CMK (cell line): ENCODE results near the gene TMEM121.
A peak's percentile ranks its signal among the peaks of the same experiment; 100 is the strongest.

Experiments
- DNase-seq: peaks from one replicate; pipeline ENCODE4 v3.0.0-alpha.2; 2010; ENCODE audit warnings: low read depth

Gene TMEM121

GRCh38 chr14:105487449-105487985 is 38.9 kb upstream of the TMEM121 start:
- DNase-seq: no peak

- DNase-seq: no peak
These were observed 38.2 kb upstream of the TMEM121 start for GRCh38 chr14:105487986-105488777.

DNA sequence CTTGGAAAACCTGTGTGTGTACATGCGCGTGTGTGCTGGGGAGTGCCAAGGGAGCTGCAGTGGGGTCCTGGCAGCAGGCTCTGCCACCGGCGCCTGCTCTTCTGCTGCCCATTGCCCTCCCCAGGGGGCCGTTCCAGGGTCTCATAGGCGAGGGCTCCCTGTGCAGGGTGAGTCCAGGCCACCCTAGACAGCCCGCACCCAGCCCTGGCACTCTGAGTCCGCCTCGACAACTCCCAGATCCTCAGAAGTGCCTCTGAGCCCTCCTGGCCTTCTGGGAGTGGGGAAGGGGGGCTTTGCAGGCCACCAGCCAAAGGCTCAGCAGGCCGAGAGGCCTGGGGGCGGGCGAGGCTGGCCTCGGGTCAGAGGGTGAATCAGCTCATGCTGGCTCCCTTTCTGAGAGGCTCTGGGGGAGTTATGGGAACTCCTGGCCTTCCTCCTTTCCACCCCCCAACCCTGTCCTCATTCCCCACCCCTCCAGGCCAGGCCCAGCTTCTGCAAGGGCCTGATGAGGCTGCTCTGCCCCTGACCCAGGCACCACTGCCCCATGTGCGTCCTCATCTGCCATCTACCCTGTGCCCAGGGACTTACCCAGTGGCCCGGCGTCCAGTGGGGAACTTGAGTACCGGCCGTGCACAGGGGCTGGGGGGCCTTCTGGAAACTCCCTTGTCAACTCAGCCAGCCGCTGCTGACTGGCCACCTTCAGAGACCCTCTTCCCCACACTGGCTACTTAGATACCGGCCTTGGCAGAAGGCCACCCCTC is 37.4 kb upstream of the TMEM121 start:
- DNase-seq: no peak

- no peak for DNase-seq
These were observed 36.7 kb upstream of the TMEM121 start for GRCh38 chr14:105489542-105490266.

DNA sequence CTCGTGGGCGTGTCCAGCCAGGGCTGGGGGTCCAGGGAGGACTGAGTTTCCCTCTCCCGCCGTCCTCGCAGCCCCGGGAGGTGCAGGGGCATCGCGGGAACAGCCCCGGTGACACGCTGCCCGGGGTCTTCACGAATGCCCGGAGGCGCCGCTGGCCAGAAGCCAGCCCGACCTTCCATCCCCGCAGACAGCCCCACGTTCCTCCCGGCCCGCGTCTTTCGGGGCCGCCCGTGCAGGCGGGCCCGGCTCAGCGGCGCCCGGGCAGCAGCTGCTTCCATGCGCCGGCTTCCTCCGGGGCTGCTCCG is 36.2 kb upstream of the TMEM121 start:
- DNase-seq: no peak

GRCh38 chr14:105490572-105491365 is 35.6 kb upstream of the TMEM121 start, which contains the start of gene TEDC1:
TSS of gene TEDC1 (plus strand) at chr14:105491246. CDS start at chr14:105491376, 130 bp downstream.
- DNase-seq: peak; percentile 98

DNA sequence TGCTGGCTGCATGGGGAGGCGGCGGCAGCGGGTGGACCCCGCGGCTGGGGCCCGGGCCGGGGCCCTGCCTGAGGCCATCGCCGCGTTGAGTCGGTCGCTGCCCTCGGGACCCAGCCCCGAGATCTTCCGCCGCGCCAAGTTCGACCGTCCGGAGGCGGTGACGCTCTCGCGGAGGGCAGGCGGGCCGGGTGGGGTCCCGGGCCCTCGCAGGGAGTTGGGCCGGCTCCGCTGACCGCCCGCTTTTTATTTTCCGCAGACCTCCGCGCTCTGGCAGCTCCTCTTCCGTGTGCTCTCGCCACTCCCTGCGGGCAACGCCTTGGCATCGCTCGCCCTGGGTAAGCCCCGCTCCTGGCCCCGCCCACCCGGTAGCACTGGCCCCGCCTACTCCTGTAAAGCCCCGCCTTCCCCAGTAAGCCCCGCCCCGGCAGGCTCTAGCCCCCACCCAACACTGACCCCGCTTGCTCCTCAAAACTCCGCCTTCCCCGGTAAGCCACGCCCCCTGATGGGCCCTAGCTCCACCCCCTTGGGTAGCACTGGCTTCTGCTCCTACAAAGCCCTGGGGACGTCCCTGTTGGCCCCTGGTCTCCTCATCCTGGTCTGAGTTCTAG is 34.9 kb upstream of the TMEM121 start:
- peak; percentile 68 for DNase-seq

DNA sequence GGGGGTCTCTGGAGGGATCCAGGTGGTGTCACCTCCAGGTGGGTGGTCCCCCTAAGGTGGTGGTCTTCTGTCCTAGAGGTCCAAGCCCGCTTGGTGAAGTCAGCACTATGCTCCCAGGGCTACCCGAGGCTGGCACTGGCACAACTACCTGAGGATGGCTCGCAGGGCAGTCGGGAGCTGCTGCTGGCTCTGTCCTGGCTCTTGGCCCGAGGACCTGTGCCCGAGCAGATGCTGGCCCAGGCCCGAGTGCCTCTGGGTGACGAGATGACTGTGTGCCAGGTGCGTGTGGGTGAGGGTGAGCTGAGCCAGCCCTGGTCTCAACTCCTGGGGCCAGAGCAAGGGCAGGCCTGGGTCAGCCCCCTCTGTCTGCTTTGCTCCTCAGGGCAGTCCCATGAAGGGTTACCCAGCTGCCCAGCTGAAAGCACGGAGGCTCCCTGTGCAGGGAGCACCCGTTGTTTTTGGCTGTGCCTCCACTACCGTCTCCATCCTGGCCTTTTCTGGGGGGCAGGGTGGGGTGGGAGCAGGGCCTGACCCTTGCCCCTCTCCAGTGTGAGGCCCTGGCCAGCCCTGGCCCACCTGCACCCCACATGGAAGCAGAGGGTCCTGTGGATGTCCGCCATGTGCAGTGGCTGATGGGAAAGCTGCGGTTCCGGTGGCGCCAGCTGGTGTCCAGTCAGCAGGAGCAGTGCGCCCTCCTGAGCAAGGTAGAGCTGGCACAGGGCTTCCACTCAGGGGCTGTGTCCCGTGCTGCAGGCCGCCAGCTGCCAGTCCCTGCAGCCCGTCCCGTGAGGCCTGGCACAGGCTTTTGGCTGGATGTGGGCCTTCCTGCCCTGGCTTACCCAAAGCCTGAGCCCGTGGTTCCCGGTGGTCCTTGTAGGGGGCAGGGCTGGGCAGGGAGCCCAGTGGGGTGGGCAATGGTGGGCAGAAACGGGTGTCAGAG is 34.1 kb upstream of the TMEM121 start:
- no peak for DNase-seq

DNA sequence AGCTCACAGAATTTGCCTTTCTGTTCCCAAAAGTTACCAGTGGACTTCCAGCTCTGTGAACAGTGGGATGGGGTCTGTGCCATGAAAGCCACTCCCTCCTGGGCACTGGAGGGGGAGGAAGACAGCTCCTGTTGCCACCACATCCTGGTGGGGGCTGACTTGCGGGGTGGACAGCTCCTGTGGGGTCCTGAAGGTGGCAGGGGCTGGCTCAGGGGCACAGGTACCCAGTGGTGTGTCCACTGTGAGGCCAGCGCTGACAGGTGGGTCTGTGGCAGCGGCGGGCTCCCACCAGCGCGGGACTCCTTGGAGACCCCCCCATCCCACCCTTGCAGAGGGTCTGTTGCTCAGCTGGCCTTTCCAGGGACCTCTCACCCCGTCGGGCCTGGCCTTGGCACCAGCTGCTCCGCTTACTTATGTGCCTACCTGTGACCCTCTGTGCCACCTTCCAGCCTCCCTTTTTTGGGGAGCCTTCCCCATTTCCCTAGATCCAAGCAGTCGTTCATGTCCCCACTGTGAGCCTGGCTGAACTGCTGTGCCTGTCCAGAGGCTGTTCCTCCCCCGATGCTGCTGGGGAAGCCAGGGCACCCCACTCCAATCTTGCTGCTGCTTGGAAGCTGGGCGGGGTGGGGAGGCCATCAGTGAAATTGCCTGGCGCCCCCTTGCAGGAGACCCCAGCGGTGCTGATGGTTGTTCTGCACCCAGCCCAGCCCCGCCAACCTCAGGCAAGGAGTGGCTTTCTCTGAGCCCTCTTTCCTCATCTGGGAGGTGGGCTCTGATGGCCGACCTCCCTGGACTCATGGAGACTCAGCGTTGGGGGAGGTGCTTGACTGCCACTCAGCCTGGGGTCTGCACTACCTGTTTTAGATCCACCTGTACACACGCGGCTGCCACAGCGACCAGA is 33.2 kb upstream of the TMEM121 start:
- DNase-seq: no peak

- DNase-seq: no peak
These were observed 32.3 kb upstream of the TMEM121 start for GRCh38 chr14:105493921-105494605.

DNA sequence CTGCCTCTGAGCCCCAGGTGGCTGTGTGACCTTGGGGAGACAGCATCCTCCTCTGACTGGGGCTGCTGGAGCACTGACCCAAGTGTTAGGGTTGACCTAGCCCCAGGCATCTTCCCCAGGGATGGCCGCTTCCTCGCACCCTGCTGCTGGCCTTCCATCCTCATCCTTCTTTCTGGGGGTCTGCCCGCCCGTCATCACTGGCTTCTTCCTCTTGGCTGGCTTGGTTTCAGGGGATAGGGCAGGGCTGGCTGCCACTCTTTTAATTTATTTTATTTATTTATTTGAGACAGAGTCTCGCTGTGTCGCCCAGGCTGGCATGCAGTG is 31.8 kb upstream of the TMEM121 start:
- DNase-seq: no peak

DNA sequence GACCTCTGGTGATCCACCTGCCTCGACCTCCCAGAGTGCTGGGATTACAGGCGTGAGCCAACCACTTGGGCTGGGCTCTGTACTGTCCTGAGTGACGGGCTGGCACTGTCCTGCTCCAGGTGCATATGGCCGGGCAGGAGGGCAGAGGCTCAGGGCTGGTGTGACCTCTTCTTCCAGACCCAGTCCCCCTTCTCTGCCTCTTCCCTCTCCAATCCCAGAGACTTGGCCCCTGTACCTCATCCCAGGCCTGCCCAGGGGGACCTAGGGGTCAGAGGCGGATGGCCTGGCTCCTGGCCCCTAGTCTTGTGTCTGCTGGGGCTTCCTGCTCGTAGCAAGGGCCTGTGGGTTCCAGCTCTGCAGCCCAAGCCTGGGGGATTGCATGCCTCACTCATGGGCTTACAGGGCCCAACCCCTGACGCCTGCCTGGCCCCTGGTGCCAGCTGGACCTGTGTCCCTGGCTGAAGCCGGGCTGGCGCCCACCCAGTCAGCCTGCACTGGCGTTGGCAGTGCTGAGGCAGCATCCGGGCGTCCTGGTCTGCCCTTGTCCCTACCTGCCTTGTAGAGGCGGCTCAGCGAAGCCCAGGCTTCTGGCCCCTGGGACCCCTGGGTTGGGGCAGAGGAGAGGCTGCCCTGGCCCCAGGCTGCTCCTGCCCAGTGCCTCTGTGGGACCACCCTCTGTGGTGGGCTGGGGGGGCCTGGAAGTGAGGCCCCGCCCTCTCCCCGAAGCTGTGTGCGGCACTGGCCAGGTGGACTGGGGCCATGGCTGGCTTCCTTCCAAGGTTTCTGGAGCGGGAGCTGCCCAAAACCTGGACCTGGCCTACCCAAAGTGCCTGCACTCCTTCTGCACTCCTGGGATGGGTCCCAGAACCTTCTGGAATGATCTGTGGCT is 31.0 kb upstream of the TMEM121 start:
- no peak for DNase-seq

- DNase-seq: no peak
These were observed 30.2 kb upstream of the TMEM121 start for GRCh38 chr14:105495990-105496830.

- no peak for DNase-seq
These were observed 29.4 kb upstream of the TMEM121 start for GRCh38 chr14:105496831-105497591.

DNA sequence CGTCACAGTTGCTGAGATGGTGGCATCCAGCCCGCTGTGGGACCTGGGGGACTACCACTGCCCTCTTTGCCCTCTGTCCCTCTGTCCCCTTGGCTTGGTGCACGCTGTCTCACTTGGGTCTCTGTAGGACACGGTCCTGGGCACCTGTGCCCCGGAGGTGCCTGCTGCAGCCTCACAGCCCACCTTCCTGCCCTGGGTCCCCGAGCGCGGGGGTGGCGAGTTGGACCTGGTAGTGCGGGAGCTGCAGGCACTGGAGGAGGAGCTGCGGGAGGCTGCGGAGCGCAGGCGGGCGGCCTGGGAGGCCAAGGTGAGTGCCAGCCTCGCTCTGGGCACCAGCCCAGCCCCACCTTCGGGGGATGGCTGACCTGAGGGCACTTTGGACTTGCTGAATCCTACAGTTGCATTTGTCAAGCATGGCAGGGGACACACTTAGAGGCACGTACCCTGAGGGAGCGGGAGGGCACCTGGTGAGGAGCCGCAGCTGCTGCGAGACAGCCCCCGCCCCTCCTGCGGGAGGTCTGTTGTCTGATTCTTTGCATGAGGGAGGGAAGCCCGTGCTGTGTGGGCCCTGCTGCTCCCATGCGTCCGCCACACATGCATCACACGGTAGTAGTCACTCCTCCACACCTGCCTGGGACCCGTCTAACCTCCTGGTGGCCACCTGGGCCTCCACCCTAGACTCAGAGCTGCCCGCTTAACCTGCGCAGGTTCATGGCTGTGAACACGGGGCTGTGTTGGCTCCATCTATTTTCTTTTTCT is 28.5 kb upstream of the TMEM121 start:
- DNase-seq: no peak
